Mesenchymal stem cell (in vitro differentiated cells and primary cell): Measurements from ENCODE around the gene TMEM109.

Experiments
- DNase-seq: peaks from one replicate; pipeline ENCODE4 v3.0.0-alpha.2; 2013
- H2AFZ ChIP-seq: one replicate; pipeline ENCODE4 v1.6.1; 2013; ENCODE audit warnings: low read depth, mild to moderate bottlenecking, control low read depth, inconsistent platforms, low read length, moderate library complexity
- H2AK5ac ChIP-seq: 2 replicates; pipeline ENCODE4 v1.6.1; 2013; ENCODE audit warnings: low read length, moderate library complexity, mild to moderate bottlenecking, inconsistent platforms; ENCODE audit not compliant: severe bottlenecking
- H2BK120ac ChIP-seq: one replicate; pipeline ENCODE4 v1.6.1; 2013; ENCODE audit warnings: low read depth, mild to moderate bottlenecking, inconsistent platforms, low read length, moderate library complexity
- H2BK12ac ChIP-seq, 2 experiments: one replicate each; pipeline ENCODE4 v1.6.1; 2013; ENCODE audit warnings: inconsistent platforms in 2 of 2, low read length in 2 of 2, mild to moderate bottlenecking in 2 of 2, moderate library complexity in 2 of 2, control low read depth in 1 of 2
- H2BK15ac ChIP-seq: one replicate; pipeline ENCODE4 v1.6.1; 2013; ENCODE audit warnings: mild to moderate bottlenecking, low read depth, inconsistent platforms; ENCODE audit not compliant: poor library complexity, severe bottlenecking
- H2BK5ac ChIP-seq: 2 replicates; pipeline ENCODE4 v1.6.1; 2013; ENCODE audit warnings: low read depth, mild to moderate bottlenecking, low read length, control low read depth, inconsistent platforms; ENCODE audit not compliant: poor library complexity, severe bottlenecking
- H3K14ac ChIP-seq, 2 experiments: one replicate each; pipeline ENCODE4 v1.6.1; 2013; ENCODE audit warnings: inconsistent platforms in 2 of 2, low read length in 2 of 2, control low read depth in 1 of 2, mild to moderate bottlenecking in 1 of 2, moderate library complexity in 1 of 2
- H3K18ac ChIP-seq, 2 experiments: one replicate each; pipeline ENCODE4 v1.6.1; 2013; ENCODE audit warnings: inconsistent platforms in 2 of 2, low read length in 2 of 2, control low read depth in 1 of 2, low read depth in 1 of 2, mild to moderate bottlenecking in 1 of 2
- H3K23ac ChIP-seq, 2 experiments: one replicate each; pipeline ENCODE4 v1.6.1; 2013; ENCODE audit warnings: inconsistent platforms in 2 of 2, low read length in 2 of 2, mild to moderate bottlenecking in 2 of 2, moderate library complexity in 2 of 2, control low read depth in 1 of 2
- H3K27ac ChIP-seq: 2 replicates; pipeline ENCODE4 v1.5.1; 2013; ENCODE audit warnings: mild to moderate bottlenecking, moderate library complexity, low read length, control low read depth, inconsistent platforms; ENCODE audit not compliant: poor library complexity, severe bottlenecking
- H3K27me3 ChIP-seq, 2 experiments: 2 replicates each; pipeline versions ENCODE4 v1.6.1 to v1.7.0; 2013; ENCODE audit warnings: low read length in 2 of 2, mild to moderate bottlenecking in 2 of 2, moderate library complexity in 2 of 2, control low read depth in 1 of 2, inconsistent platforms in 1 of 2; ENCODE audit not compliant: control insufficient read depth in 1 of 2, insufficient read depth in 1 of 2
- H3K36me3 ChIP-seq, 2 experiments: 2 replicates each; pipeline versions ENCODE4 v1.6.1 to v1.7.0; 2013; ENCODE audit warnings: low read length in 2 of 2, control low read depth in 1 of 2, inconsistent platforms in 1 of 2, low read depth in 1 of 2, mild to moderate bottlenecking in 1 of 2; ENCODE audit not compliant: insufficient read depth in 2 of 2, control insufficient read depth in 1 of 2
- H3K4ac ChIP-seq, 2 experiments: one replicate each; pipeline ENCODE4 v1.6.1; 2013; ENCODE audit warnings: inconsistent platforms in 2 of 2, low read length in 2 of 2, mild to moderate bottlenecking in 2 of 2, moderate library complexity in 2 of 2, control low read depth in 1 of 2, low read depth in 1 of 2
- H3K4me1 ChIP-seq: 2 replicates; pipeline ENCODE4 v1.6.1; 2013; ENCODE audit warnings: low read depth, low read length, control low read depth; ENCODE audit not compliant: control insufficient read depth, insufficient read depth
- H3K4me2 ChIP-seq: 2 replicates; pipeline ENCODE4 v1.6.1; 2013; ENCODE audit warnings: low read length, mild to moderate bottlenecking, inconsistent platforms; ENCODE audit not compliant: poor library complexity, severe bottlenecking
- H3K4me3 ChIP-seq, 2 experiments: 2 replicates each; pipeline versions ENCODE4 v1.5.1 to v1.7.0; 2013; ENCODE audit warnings: low read length in 2 of 2, mild to moderate bottlenecking in 2 of 2, control low read depth in 1 of 2, low read depth in 1 of 2; ENCODE audit not compliant: insufficient read depth in 1 of 2
- H3K79me1 ChIP-seq: replicated peaks from 2 replicates; pipeline ENCODE4 v1.6.1; 2013; ENCODE audit warnings: mild to moderate bottlenecking, control low read depth, low read length, inconsistent platforms; ENCODE audit not compliant: poor library complexity, severe bottlenecking
- H3K9ac ChIP-seq: 2 replicates; pipeline ENCODE4 v1.7.0; 2013; ENCODE audit warnings: mild to moderate bottlenecking, low read length, moderate library complexity
- H3K9me3 ChIP-seq: 2 replicates; pipeline ENCODE4 v1.7.0; 2013; ENCODE audit warnings: mild to moderate bottlenecking, low read length; ENCODE audit not compliant: control insufficient read depth
- H4K8ac ChIP-seq: one replicate; pipeline ENCODE4 v1.6.1; 2013; ENCODE audit warnings: inconsistent platforms, mild to moderate bottlenecking, low read length, moderate library complexity
- H4K91ac ChIP-seq: one replicate; pipeline ENCODE4 v1.6.1; 2013; ENCODE audit warnings: mild to moderate bottlenecking, low read length, inconsistent platforms
- WGBS: methylation state at CpG from one replicate; pipeline ENCODE4 v1.1.7; 2013; ENCODE audit warnings: mixed read lengths; 5-methylcytosine and 5-hydroxymethylcytosine counted together

The TMEM109 gene

DNA sequence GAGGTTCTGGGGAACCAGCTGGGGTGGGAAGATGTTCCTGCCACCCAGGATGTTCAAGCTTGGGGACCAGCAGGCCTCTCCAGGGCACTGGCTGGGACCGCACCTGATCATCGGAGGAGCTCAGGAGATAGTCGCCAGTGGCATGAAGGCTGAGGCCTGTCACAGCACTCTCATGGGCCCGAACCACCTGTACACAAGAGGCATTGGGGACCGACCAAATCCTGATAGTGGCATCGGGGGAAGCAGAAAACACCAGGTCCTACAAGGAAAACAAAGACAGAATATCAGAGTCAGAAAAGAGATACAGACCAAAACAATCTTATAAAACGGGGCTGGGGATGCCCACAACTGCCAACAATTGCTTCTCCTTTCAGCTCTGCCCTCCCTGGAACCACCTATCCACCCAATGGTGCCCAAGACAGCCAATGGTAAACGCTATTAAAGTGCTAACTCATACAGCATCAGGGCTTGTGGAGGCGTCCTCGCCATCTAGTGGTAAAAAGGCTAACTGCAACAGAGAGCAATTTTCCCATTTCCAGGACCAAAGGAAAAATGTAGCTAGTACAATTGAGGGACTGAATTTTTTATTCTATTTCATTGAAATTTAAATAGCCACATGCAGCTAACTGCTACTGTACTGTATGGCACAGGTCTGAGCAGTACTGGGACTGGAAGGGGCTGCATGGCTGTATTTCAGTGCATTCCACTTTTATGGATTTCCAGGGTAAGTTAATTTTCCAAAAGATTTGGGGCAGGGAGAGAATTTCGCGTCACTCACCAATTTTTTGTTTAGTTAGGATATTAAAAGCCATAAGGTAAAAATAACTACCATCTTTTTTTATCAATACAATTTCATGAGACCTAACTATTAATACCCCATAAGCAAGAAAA is 14.7 kb upstream of the TMEM109 start:
- Histone ChIP-seq H3K36me3 (peaks cover 59 to 95% of the 10 kb centered on the region in 2 experiments), H3K9me3 (no peaks in the 10 kb centered on the region), H3K14ac (no peak overlapping the region), H2BK5ac (no peak overlapping the region), H3K4me1 (no peaks in the 10 kb centered on the region), H3K4me2 (no peak overlapping the region), H2BK120ac (no peak overlapping the region), H3K27ac (no peak overlapping the region), H3K27me3 (no peaks in the 10 kb centered on the region), H2AK5ac (peak overlapping the region; percentile 49), H4K8ac (no peak overlapping the region), H3K4ac (no peak overlapping the region), H2BK15ac (no peak overlapping the region), H3K79me1 (peaks cover 31% of the 10 kb centered on the region), H3K23ac (no peak overlapping the region), H2AFZ (no peak overlapping the region), H2BK12ac (no peak overlapping the region), H3K9ac (no peak overlapping the region), H3K18ac (no peak overlapping the region), H4K91ac (no peak overlapping the region), H3K4me3 (no peak overlapping the region)
- 55% methylated on average over 10 of the region's 12 CpGs for WGBS
- peak; percentile 79 for DNase-seq

DNA sequence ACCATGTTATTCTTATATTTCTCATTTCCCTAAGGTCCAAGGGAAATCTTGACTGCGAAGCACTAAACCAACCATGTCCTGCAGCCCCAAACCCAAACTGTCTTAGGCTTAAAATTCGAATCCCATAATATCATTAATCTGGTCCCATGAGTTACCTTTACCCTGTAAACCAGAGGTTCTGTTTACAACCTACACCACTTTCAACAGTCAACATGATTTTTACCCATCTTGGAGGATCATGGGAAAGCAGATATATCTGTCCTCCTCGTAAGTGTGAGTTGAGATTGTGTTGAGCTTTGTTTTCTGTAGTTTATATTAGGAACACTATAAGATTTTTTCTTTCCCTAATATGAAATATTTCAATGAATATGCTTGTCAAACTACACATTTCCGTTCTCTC is 14.0 kb upstream of the TMEM109 start:
- Histone ChIP-seq H4K8ac (no peak overlapping the region), H3K36me3 (peaks cover 59 to 88% of the 10 kb centered on the region in 2 experiments), H3K79me1 (peaks cover 31% of the 10 kb centered on the region), H3K23ac (no peak overlapping the region), H3K4ac (no peak overlapping the region), H2AK5ac (no peak overlapping the region), H2BK120ac (no peak overlapping the region), H3K9ac (no peak overlapping the region), H3K4me2 (no peak overlapping the region), H3K27me3 (no peaks in the 10 kb centered on the region), H3K4me1 (peaks cover under 1% of the 10 kb centered on the region), H3K14ac (no peak overlapping the region), H4K91ac (no peak overlapping the region), H3K27ac (no peak overlapping the region), H2AFZ (no peak overlapping the region), H2BK5ac (no peak overlapping the region), H3K18ac (no peak overlapping the region), H2BK12ac (no peak overlapping the region), H2BK15ac (no peak overlapping the region), H3K4me3 (no peak overlapping the region), H3K9me3 (no peaks in the 10 kb centered on the region)
- DNase-seq = no peak
- 64% methylated on average over 3 of the region's 4 CpGs for WGBS

DNA sequence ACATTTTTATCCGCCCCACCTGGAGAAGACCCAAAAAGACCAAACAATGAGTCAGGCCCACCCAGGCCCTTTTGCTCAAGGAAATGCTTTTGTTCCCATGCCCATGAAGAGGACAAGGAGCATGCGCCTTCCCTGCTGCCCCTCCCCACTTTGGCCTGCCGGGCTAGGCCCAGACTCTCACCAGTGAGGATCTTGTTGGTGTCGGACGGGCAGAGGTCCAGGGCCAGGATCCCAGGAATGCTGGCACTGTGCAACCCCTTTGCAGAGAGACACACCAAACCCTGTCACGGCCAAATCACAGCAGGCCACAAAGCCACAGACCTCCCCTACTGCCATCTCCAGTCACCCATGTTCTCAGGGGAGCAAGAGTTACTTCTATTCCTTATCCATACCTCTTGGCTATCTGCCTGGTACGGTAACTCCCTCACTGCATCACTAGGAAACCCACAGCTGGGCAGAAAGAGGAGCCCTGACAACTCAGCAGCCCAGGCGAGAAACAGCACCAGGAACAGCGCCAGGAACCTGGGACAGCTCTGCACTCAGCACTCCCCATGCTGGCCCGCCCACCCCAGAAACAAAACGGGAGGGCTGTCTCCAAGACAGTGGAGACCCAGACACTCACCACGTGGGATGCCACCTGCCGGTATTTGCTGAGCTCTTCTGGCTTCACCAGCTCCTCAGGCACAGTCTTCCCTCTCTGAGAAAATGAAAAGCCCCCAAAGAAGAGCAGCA is 13.1 kb upstream of the TMEM109 start:
- H2BK15ac ChIP-seq = no peak overlapping the region
- H4K8ac ChIP-seq = no peak overlapping the region
- peaks cover 59 to 79% of the 10 kb centered on the region in 2 experiments for H3K36me3 ChIP-seq
- H3K27me3 ChIP-seq = no peaks in the 10 kb centered on the region
- no peak overlapping the region for H2BK5ac ChIP-seq
- H3K4me1 ChIP-seq = peaks cover 4% of the 10 kb centered on the region
- peaks cover 31% of the 10 kb centered on the region for H3K79me1 ChIP-seq
- H3K9ac ChIP-seq = no peak overlapping the region
- H2AK5ac ChIP-seq = no peak overlapping the region
- DNase-seq = no peak
- no peak overlapping the region for H2BK120ac ChIP-seq
- no peak overlapping the region for H2AFZ ChIP-seq
- WGBS = 91% methylated on average over 13 of the region's 13 CpGs
- H3K18ac ChIP-seq = no peak overlapping the region
- H3K23ac ChIP-seq = no peak overlapping the region
- no peak overlapping the region for H3K4me2 ChIP-seq
- H3K14ac ChIP-seq = no peak overlapping the region
- H3K4ac ChIP-seq = no peak overlapping the region
- H2BK12ac ChIP-seq = no peak overlapping the region
- no peak overlapping the region for H3K27ac ChIP-seq
- H4K91ac ChIP-seq = no peak overlapping the region
- H3K4me3 ChIP-seq = no peak overlapping the region
- no peaks in the 10 kb centered on the region for H3K9me3 ChIP-seq

DNA sequence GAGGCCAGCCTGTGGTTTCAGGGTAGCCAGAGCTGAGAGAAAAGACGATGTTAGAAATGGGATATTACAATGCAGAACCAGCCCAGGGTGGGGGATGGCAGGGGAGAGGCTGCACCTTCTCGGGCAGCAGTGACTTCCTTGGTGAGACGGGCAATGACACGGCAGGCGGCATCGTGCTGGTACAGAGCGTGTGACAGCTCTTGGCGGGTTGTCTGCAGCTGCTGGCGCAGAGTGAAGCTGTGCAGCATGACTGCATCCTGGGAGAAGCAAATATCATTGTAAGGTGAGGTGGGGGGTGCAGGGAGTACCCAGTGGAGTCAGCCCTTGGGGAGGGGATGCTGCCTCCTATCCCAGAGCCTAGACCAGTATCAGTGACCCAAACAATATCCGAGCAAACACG is 11.3 kb upstream of the TMEM109 start:
- Histone ChIP-seq H3K9me3 (no peaks in the 10 kb centered on the region), H2AK5ac (no peak overlapping the region), H3K79me1 (peaks cover 29% of the 10 kb centered on the region), H3K27ac (no peak overlapping the region), H4K91ac (no peak overlapping the region), H3K4ac (no peak overlapping the region), H3K36me3 (peaks cover 50 to 61% of the 10 kb centered on the region in 2 experiments), H3K4me1 (peaks cover 4% of the 10 kb centered on the region), H2BK12ac (no peak overlapping the region), H3K27me3 (no peaks in the 10 kb centered on the region), H3K14ac (no peak overlapping the region), H3K4me2 (no peak overlapping the region), H3K9ac (no peak overlapping the region), H2BK5ac (no peak overlapping the region), H3K18ac (no peak overlapping the region), H2BK15ac (no peak overlapping the region), H4K8ac (no peak overlapping the region), H3K23ac (no peak overlapping the region), H3K4me3 (no peak overlapping the region), H2BK120ac (no peak overlapping the region), H2AFZ (no peak overlapping the region)
- 97% methylated on average over 10 of the region's 11 CpGs for WGBS
- DNase-seq = no peak
